GM23338 (cell line): ENCODE measurements around the gene ZNF808. TPM values are rescaled to one million over a fixed set of nuclear protein-coding genes. Genes with fewer than 3 reads are reported as not detected.
"Not testable (repeated sequence)": the region's sequence is repeated elsewhere in the genome, so short reads cannot be mapped to it uniquely, and the experiment has no call there.

ENCODE experiments used
- ATAC-seq: fragments of 200-7000 bp; cut with Tn5 transposase; 3 replicates; pipeline ENCODE4 v1.9.1; 2020
- DNase-seq: peaks from one replicate; pipeline ENCODE4 v3.0.0-alpha.2; 2015; ENCODE audit warnings: low spot score
- H2AFZ ChIP-seq: fragments of 200-600 bp; sonication (generic); 2 replicates; pipeline ENCODE4 v1.8.0; 2016; ENCODE audit warnings: antibody characterized with exemption, mild to moderate bottlenecking, moderate library complexity
- H3F3A ChIP-seq: fragments of 200-600 bp; sonication (generic); replicated peaks from 2 replicates; pipeline ENCODE4 v1.8.0; 2017; ENCODE audit warnings: antibody characterized with exemption, mixed run types, low read depth
- H3K27ac ChIP-seq: fragments of 200-600 bp; sonication (generic); 2 replicates; pipeline ENCODE4 v1.6.1; 2016; ENCODE audit warnings: low read depth
- H3K27me3 ChIP-seq: fragments of 200-600 bp; sonication (generic); 2 replicates; pipeline ENCODE4 v1.8.0; 2016; ENCODE audit warnings: mild to moderate bottlenecking, mixed run types, moderate library complexity; ENCODE audit not compliant: insufficient read depth
- H3K36me3 ChIP-seq: fragments of 200-600 bp; sonication (generic); 2 replicates; pipeline ENCODE4 v1.8.0; 2016; ENCODE audit warnings: mild to moderate bottlenecking; ENCODE audit not compliant: insufficient read depth
- H3K4me1 ChIP-seq: fragments of 200-600 bp; sonication (generic); 2 replicates; pipeline ENCODE4 v1.8.0; 2016; ENCODE audit warnings: mild to moderate bottlenecking, moderate library complexity; ENCODE audit not compliant: insufficient read depth
- H3K4me2 ChIP-seq: fragments of 200-600 bp; sonication (generic); 2 replicates; pipeline ENCODE4 v1.7.1; 2017; ENCODE audit warnings: mixed run types
- H3K4me3 ChIP-seq: fragments of 200-600 bp; sonication (generic); 2 replicates; pipeline ENCODE4 v1.6.1; 2016; ENCODE audit warnings: mixed run types
- H3K79me2 ChIP-seq: fragments of 200-600 bp; sonication (generic); replicated peaks from 2 replicates; pipeline ENCODE4 v1.8.0; 2017; ENCODE audit warnings: mild to moderate bottlenecking; ENCODE audit not compliant: insufficient read depth
- H3K9me2 ChIP-seq: fragments of 200-600 bp; sonication (generic); 2 replicates; pipeline ENCODE4 v1.8.0; 2017; ENCODE audit not compliant: insufficient read depth
- H4K20me1 ChIP-seq: fragments of 200-600 bp; sonication (generic); replicated peaks from 2 replicates; pipeline ENCODE4 v1.8.0; 2017; ENCODE audit warnings: mild to moderate bottlenecking; ENCODE audit not compliant: insufficient read depth
- H3K27ac Mint-ChIP-seq: 2 replicates; pipeline ENCODE4 v1.8.0; 2020; ENCODE audit warnings: inconsistent platforms, mild to moderate bottlenecking, moderate library complexity, mixed read lengths
- H3K27me3 Mint-ChIP-seq: 3 replicates; pipeline ENCODE4 v1.8.0; 2022; ENCODE audit warnings: low read depth, mild to moderate bottlenecking, moderate library complexity, mixed read lengths, inconsistent platforms; ENCODE audit not compliant: insufficient read depth, poor library complexity
- H3K36me3 Mint-ChIP-seq: 3 replicates; pipeline ENCODE4 v1.8.0; 2021; ENCODE audit warnings: low read depth, mild to moderate bottlenecking, inconsistent platforms, moderate library complexity, mixed read lengths
- H3K4me1 Mint-ChIP-seq: 3 replicates; pipeline ENCODE4 v1.8.0; 2020; ENCODE audit warnings: mild to moderate bottlenecking, inconsistent platforms, mixed read lengths
- H3K4me3 Mint-ChIP-seq: 3 replicates; pipeline ENCODE4 v1.8.0; 2021; ENCODE audit warnings: moderate library complexity, mild to moderate bottlenecking, inconsistent platforms, mixed read lengths
- H3K9me3 Mint-ChIP-seq: 3 replicates; pipeline ENCODE4 v1.8.0; 2020; ENCODE audit warnings: moderate library complexity, mild to moderate bottlenecking, inconsistent platforms, mixed read lengths
- CREB1 ChIP-seq: fragments of 250-450 bp; sonication (Bioruptor Pico); IDR thresholded peaks from 2 replicates; pipeline ENCODE4 v1.5.0; 2020; ENCODE audit warnings: low read depth, mild to moderate bottlenecking, moderate library complexity
- EZH2 ChIP-seq: fragments of 200-600 bp; sonication (generic); IDR thresholded peaks from one replicate; pipeline ENCODE4 v1.8.0; 2017; ENCODE audit warnings: antibody characterized with exemption, mild to moderate bottlenecking, low read depth; ENCODE audit not compliant: unreplicated experiment
- EZH2phosphoT487 ChIP-seq: fragments of 200-600 bp; sonication (generic); IDR thresholded peaks from one replicate; pipeline ENCODE4 v1.8.1; 2018; ENCODE audit warnings: antibody characterized with exemption; ENCODE audit not compliant: unreplicated experiment
- polyA plus RNA-seq: library from polyadenylated mRNA; unstranded; fragments of >200 nt; fragmentation: Nextera tagmentation; extraction: Ambion mirVana; gene quantifications from 2 replicates; pipeline ENCODE4 v1.2.1, GENCODE V29; 2016
- total RNA-seq: library from RNA; depleted of rRNA; stranded (reverse); fragments of >200 nt; shearing (Covaris generic); gene quantifications from 2 replicates; pipeline ENCODE4 v1.2.3, GENCODE V29; 2014
- TF ChIP-seq, protein P1 (sequence below), 2 experiments: fragments of 200-600 bp in 1 of 2; sonication (generic) in 1 of 2; conservative IDR thresholded peaks; 2 replicates each; pipeline versions ENCODE4 v1.5.1 to v1.6.1; 2016 to 2017; ENCODE audit warnings: antibody characterized with exemption in 2 of 2, low read depth in 2 of 2, mild to moderate bottlenecking in 2 of 2, moderate library complexity in 1 of 2

The ZNF808 gene
- total and polyA plus RNA-seq, 2 experiments from 2014 or later, result 10.5 to 32.1 TPM

- no peak overlapping the region for H3K27ac Mint-ChIP-seq
- Histone ChIP-seq H3K9me2 (no peaks in the 10 kb centered on the region), H3K27ac (no peak overlapping the region), H2AFZ (no peak overlapping the region), H3K79me2 (no peaks in the 10 kb centered on the region), H3K36me3 (peaks cover 14% of the 10 kb centered on the region; the same call in 1 of the 2 replicates), H4K20me1 (0 out of 2 replicates have a peak, but pooled peaks cover 4% of the 10 kb centered on the region), H3K4me1 (no peaks in the 10 kb centered on the region), H3F3A (no peaks in the 10 kb centered on the region), H3K27me3 (no peaks in the 10 kb centered on the region), H3K4me3 (no peak overlapping the region), H3K4me2 (no peak overlapping the region)
- no peak for TF ChIP-seq EZH2phosphoT487
- TF ChIP-seq, protein P1, sequence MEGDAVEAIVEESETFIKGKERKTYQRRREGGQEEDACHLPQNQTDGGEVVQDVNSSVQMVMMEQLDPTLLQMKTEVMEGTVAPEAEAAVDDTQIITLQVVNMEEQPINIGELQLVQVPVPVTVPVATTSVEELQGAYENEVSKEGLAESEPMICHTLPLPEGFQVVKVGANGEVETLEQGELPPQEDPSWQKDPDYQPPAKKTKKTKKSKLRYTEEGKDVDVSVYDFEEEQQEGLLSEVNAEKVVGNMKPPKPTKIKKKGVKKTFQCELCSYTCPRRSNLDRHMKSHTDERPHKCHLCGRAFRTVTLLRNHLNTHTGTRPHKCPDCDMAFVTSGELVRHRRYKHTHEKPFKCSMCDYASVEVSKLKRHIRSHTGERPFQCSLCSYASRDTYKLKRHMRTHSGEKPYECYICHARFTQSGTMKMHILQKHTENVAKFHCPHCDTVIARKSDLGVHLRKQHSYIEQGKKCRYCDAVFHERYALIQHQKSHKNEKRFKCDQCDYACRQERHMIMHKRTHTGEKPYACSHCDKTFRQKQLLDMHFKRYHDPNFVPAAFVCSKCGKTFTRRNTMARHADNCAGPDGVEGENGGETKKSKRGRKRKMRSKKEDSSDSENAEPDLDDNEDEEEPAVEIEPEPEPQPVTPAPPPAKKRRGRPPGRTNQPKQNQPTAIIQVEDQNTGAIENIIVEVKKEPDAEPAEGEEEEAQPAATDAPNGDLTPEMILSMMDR (conservative IDR thresholded peaks at IDR 0.05; ENCODE audit: low read depth in 2 of 2), result peak; percentile 16 to 33; a peak in 1 of 4 replicates
- no peaks in the 10 kb centered on the region for H3K4me1 Mint-ChIP-seq
- no peaks in the 10 kb centered on the region for H3K27me3 Mint-ChIP-seq
- ATAC-seq, result no peak
- peaks cover 32% of the 10 kb centered on the region for H3K9me3 Mint-ChIP-seq
- H3K36me3 Mint-ChIP-seq, result peaks cover 67% of the 10 kb centered on the region
- no peak overlapping the region for H3K4me3 Mint-ChIP-seq
- DNase-seq, result no peak
Observed at GRCh38 chr19:52592301-52592700, 64.8 kb downstream of the ZNF808 start.

DNA sequence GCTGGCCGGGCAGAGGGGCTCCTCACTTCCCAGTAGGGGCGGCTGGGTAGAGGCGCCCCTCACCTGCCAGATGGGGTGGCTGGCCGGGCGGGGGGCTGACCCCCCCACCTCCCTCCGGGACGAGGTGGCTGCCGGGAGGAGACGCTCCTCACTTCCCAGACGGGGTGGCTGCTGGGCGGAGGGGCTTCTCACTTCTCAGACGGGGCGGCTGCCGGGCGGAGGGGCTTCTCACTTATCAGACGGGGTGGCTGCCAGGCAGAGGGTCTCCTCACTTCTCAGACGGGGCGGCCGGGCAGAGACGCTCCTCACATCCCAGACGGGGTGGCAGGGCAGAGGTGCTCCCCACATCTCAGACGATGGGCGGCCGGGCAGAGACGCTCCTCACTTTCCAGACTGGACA, 66.0 kb downstream of the ZNF808 start:
- H3K9me3 Mint-ChIP-seq, result peaks cover 39% of the 10 kb centered on the region
- not testable (repeated sequence) for H3K79me2 ChIP-seq, H3K4me2 ChIP-seq, H3K27ac ChIP-seq, H3K4me1 ChIP-seq, H4K20me1 ChIP-seq, H3K27ac Mint-ChIP-seq, H3K27me3 Mint-ChIP-seq, H3F3A ChIP-seq, ATAC-seq, H3K4me1 Mint-ChIP-seq, H3K4me3 Mint-ChIP-seq, H3K9me2 ChIP-seq, H3K4me3 ChIP-seq, DNase-seq, H2AFZ ChIP-seq, H3K27me3 ChIP-seq
- H3K36me3 ChIP-seq, result peaks cover 14% of the 10 kb centered on the region; the same call in 1 of the 2 replicates
- peaks cover 70% of the 10 kb centered on the region for H3K36me3 Mint-ChIP-seq

DNA sequence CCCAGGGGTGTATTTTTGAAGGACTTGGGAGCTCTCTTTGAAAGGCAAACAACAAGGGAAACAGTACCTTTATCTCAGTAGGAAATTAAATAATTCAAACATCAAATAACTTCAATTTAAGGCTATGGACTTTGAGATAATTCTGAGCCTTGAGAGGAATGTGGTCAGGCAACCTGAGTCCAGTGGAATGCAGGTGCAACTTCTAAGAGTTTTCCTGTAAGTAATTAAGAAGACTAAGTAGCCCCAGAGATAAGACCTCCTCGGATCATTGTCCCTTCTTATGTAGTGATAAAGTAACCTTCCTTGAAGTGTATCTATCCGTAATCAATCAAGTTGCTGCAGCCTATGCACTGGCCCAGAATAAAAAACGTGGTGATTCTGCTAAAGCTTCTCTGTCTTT, 71.8 kb downstream of the ZNF808 start:
- Histone ChIP-seq H2AFZ (no peak overlapping the region), H3K27ac (peak overlapping the region; percentile 70; the same call in 1 of the 2 replicates), H3K4me1 (peaks cover 10% of the 10 kb centered on the region), H3K36me3 (peaks cover 9% of the 10 kb centered on the region; the same call in 1 of the 2 replicates), H3K4me2 (no peak overlapping the region), H4K20me1 (0 out of 2 replicates have a peak, but pooled peaks cover 4% of the 10 kb centered on the region), H3K9me2 (no peaks in the 10 kb centered on the region), H3F3A (0 out of 2 replicates have a peak, but pooled peaks cover 3% of the 10 kb centered on the region), H3K27me3 (peaks cover 10% of the 10 kb centered on the region; the same call in 1 of the 2 replicates), H3K79me2 (0 out of 2 replicates have a peak, but pooled peaks cover 9% of the 10 kb centered on the region), H3K4me3 (no peak overlapping the region)
- peak; percentile 53 for DNase-seq
- Mint-ChIP-seq H3K4me3 (no peak overlapping the region), H3K4me1 (peaks cover 12% of the 10 kb centered on the region), H3K27ac (no peak overlapping the region), H3K27me3 (peaks cover 13% of the 10 kb centered on the region), H3K9me3 (peaks cover 26% of the 10 kb centered on the region), H3K36me3 (peaks cover 40% of the 10 kb centered on the region)
- TF ChIP-seq, protein P1 (conservative IDR thresholded peaks at IDR 0.05; ENCODE audit: low read depth in 2 of 2), result no peak
- TF ChIP-seq CREB1 (CRISPR knock-in tag), result no peak
- TF ChIP-seq EZH2, result no peak
- ATAC-seq, result no peak
